Fibroblast of pulmonary artery (primary cell): Measurements from ENCODE around the gene WDR64.
A peak's percentile ranks its signal among the peaks of the same experiment; 100 is the strongest.

Source experiments
- DNase-seq: peaks from one replicate; pipeline ENCODE4 v3.0.0-alpha.2; 2010; ENCODE audit warnings: low read depth
- H3K4me3 ChIP-seq: replicated peaks from 2 replicates; pipeline ENCODE4 v1.5.1; 2011; ENCODE audit warnings: low read depth, mild to moderate bottlenecking, control low read depth, low read length, moderate library complexity
- TF ChIP-seq, protein P1 (sequence below): IDR thresholded peaks from 2 replicates; pipeline ENCODE4 v1.5.1; 2011; ENCODE audit warnings: mild to moderate bottlenecking, control low read depth, low read length, inconsistent platforms; ENCODE audit errors: missing control alignments

The WDR64 gene

DNA sequence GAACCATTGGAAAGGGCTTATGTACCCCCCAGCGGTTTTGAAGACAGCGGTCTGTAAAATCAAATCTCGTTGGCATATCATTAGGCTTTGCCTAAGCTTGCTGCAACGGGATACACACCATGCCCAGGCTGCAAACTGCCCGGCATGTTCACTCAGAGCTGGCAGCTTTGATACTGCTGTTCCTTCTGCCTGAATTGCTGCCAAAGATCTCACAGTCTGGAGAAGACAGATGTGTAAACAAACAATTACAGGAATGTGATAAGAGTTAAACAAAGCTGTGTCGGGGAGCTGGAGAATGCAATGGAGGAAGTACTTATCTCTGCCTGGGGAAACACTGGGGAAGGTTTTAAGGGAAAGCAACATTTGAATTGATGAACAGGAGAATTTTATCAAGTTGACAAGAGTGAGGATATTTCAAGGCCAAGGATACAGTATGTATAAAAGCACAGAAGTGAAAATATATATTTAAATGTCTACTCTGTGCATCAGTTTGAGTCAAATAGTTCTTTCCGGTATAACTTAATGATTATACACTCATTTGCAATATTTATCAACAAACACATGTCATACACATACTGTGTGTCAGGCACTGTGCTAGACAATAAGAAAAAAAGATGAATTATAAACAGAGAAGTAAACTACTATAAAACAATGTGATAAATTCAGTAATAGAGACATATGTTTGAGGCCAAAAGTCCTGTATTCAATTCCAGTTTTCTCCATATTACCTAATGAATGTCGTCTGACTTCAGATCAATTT is 41.8 kb upstream of the WDR64 start:
- TF ChIP-seq, protein P1, sequence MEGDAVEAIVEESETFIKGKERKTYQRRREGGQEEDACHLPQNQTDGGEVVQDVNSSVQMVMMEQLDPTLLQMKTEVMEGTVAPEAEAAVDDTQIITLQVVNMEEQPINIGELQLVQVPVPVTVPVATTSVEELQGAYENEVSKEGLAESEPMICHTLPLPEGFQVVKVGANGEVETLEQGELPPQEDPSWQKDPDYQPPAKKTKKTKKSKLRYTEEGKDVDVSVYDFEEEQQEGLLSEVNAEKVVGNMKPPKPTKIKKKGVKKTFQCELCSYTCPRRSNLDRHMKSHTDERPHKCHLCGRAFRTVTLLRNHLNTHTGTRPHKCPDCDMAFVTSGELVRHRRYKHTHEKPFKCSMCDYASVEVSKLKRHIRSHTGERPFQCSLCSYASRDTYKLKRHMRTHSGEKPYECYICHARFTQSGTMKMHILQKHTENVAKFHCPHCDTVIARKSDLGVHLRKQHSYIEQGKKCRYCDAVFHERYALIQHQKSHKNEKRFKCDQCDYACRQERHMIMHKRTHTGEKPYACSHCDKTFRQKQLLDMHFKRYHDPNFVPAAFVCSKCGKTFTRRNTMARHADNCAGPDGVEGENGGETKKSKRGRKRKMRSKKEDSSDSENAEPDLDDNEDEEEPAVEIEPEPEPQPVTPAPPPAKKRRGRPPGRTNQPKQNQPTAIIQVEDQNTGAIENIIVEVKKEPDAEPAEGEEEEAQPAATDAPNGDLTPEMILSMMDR = no peak
- H3K4me3 ChIP-seq = no peak overlapping the region
- DNase-seq = peak; percentile 55

DNA sequence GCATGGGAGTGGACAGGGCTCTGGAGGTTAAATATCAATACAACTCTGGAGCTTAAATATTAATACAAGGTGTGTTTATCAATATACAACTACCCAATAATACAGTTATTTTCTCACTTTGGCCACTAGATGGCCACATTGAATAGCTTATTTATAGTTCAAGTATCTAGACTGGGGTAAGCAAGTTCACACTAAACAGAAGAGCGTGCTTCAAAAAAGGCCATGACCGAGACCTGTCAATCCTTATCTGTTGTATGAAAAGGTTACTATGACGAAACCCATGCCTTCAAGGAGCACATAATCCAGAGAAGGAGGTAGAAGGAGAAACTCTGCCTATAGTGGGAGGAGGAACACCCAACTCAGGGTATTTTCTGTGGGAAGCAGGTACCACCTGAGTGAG is 41.0 kb upstream of the WDR64 start:
- peak; percentile 78 for DNase-seq
- no peak overlapping the region for H3K4me3 ChIP-seq
- TF ChIP-seq, protein P1 = peak; percentile 62

DNA sequence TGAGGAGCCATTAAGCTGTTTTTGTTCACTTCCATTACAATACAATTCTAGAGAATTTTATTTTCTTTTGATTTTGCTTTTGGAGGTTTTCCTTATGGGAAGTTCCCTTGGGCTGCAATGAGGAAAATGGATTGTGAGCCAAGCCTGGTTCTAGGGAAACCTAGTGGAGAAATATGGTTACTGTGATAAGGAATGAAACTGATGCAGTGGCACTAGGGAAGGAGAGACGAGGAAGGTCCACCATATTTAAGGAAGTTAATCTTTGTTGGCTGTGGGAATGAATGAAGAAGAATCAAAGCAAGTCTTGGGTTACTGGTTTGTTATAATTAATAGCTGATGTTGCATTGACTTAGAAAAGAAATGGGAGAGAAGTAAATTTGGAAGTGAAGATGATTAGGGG is 40.3 kb upstream of the WDR64 start:
- TF ChIP-seq, protein P1 = peak; percentile 0
- DNase-seq = no peak
- H3K4me3 ChIP-seq = no peak overlapping the region

DNA sequence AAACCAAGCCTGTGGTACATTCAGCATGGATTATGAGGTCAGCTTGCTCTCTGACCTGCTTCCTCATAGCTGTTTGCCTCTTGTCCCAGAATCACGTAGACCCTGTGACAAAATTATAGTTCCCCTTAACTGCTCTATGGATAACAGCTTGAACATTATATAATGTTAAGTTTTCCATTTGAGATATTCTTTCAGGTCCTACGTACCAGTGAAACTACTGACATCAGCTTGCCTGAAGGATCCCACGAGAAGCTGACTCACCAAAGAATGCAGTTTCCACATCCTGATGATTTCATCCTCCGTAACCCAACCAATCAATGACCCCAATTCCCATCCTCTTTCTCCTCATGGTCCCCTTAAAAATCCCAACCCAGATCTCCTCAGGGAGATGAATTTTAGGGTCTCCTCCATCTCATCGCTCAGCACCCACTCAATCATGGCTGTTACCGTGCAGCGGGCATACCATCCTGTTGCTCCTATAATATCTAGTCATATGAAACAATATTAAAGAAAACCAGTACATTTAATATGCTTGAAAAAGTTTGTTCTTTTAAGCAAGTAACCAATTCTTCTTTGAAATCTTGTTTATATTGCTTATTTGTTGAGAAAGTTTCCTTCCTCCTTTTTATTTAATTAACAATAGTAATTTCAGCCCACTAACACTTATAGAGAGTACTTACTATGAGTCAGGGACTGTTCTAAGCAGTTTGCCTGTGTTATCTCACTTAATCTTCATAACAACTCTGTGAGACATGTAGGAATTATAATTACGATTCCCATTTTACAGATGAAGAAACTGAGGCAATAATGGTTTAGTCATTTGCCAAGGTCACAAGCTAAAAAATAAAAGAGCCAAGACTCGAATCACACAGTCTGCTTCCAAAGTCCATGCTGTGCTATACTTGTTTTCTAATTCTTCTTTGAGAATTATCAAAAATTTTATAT is 39.3 kb upstream of the WDR64 start:
- H3K4me3 ChIP-seq = no peak overlapping the region
- peak; percentile 90 for DNase-seq
- TF ChIP-seq, protein P1 = no peak

DNA sequence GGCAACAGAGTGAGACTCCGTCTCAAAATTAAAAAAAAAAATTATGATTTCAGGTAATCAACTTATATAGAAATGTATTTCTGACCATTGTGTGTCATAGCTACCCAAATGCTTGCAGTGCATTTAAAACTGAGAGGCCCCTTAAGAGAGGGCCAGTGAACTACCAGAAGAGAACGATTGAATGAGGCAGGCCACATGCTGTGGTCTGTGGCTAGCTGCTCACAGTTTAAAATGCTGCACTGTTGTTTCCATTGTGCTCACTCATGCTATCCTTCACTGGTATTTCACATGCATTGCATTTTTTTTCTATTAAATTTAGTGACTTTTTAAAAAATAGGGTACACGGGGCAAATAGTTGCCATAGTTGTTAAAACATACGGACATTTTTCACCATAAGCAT is 37.9 kb upstream of the WDR64 start:
- no peak for DNase-seq
- no peak overlapping the region for H3K4me3 ChIP-seq
- TF ChIP-seq, protein P1 = no peak

DNA sequence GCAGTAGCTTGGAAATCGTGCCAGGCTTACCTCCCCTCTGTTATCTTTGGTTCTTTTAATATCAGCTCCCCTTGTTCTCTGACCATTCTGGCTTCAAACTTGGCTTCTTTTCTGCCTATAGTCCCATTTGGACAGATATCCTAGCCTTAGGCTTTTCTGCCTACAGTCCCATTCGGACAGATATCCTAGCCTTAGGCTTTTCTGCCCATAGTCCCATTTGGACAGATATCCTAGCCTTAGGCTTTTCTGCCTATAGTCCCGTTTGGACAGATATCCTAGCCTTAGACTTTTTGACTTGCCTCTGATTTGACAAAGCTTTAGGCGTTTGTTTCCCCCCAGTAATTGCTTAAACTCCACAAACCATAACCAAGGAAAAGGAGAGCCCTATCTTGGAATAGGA is 37.5 kb upstream of the WDR64 start:
- no peak overlapping the region for H3K4me3 ChIP-seq
- no peak for DNase-seq
- TF ChIP-seq, protein P1 = no peak
